PC-3 (cell line): ENCODE measurements around the gene ANKRD23. TPM values are rescaled to one million over a fixed set of nuclear protein-coding genes. Genes with fewer than 3 reads are reported as not detected.

Source experiments
- ATAC-seq: fragments of 200-7000 bp; cut with Tn5 transposase; 2 replicates; pipeline ENCODE4 v1.9.1; 2020; ENCODE audit warnings: mild to moderate bottlenecking, moderate library complexity
- BruUV-seq: library from RNA; stranded (reverse); fragments of 400-500 nt; replicated peaks from 2 replicates; lab custom pipeline; 2021; lab: Mats Ljungman, UMichigan
- CTCF ChIA-PET: fragments of 300-600 bp; sonication (Branson Sonifier 250); formaldehyde crosslinking; loops from one replicate; lab custom pipeline; 2022; ENCODE audit warnings: antibody characterized with exemption; lab: Charles Lee
- POLR2A ChIA-PET: fragments of 300-600 bp; sonication (Branson Sonifier 250); formaldehyde crosslinking; loops from one replicate; lab custom pipeline; 2022; ENCODE audit warnings: antibody characterized with exemption; ENCODE audit not compliant: unreplicated experiment; lab: Charles Lee
- DNase-seq: peaks from one replicate; pipeline ENCODE4 v3.0.0-alpha.2; 2015
- H2AFZ ChIP-seq: fragments of 300-600 bp; sonication (generic); 2 replicates; pipeline ENCODE4 v1.6.0; 2016; ENCODE audit warnings: antibody characterized with exemption, low read length
- H3F3A ChIP-seq: fragments of 300-600 bp; sonication (generic); one replicate; pipeline ENCODE4 v1.6.0; 2017; ENCODE audit warnings: antibody characterized with exemption, low read length, control low read depth, mild to moderate bottlenecking; ENCODE audit not compliant: unreplicated experiment
- H3K27ac ChIP-seq: fragments of 300-600 bp; sonication (generic); 2 replicates; pipeline ENCODE4 v1.5.1; 2016; ENCODE audit warnings: mild to moderate bottlenecking, low read length
- H3K27me3 ChIP-seq: fragments of 300-600 bp; sonication (generic); 2 replicates; pipeline ENCODE4 v1.6.1; 2016; ENCODE audit warnings: low read length, mixed read lengths
- H3K36me3 ChIP-seq: fragments of 300-600 bp; sonication (generic); 2 replicates; pipeline ENCODE4 v1.6.1; 2016; ENCODE audit warnings: low read depth, mixed run types, low read length, mixed read lengths
- H3K4me1 ChIP-seq: fragments of 300-600 bp; sonication (generic); 2 replicates; pipeline ENCODE4 v1.5.1; 2016; ENCODE audit warnings: low read length; ENCODE audit not compliant: insufficient read depth
- H3K4me2 ChIP-seq: fragments of 300-600 bp; sonication (generic); 2 replicates; pipeline ENCODE4 v1.6.0; 2016; ENCODE audit warnings: low read length
- H3K4me3 ChIP-seq: fragments of 300-600 bp; sonication (generic); 2 replicates; pipeline ENCODE4 v1.5.1; 2016; ENCODE audit warnings: mild to moderate bottlenecking, low read length, mixed read lengths
- H3K79me2 ChIP-seq: fragments of 300-600 bp; sonication (generic); 2 replicates; pipeline ENCODE4 v1.6.1; 2017; ENCODE audit warnings: low read length, mixed read lengths
- H3K9ac ChIP-seq: fragments of 300-600 bp; sonication (generic); 2 replicates; pipeline ENCODE4 v1.6.0; 2016; ENCODE audit warnings: mild to moderate bottlenecking, low read length
- H3K9me2 ChIP-seq: fragments of 300-600 bp; sonication (generic); replicated peaks from 2 replicates; pipeline ENCODE4 v1.6.1; 2016; ENCODE audit warnings: mixed run types, low read length, mixed read lengths
- H3K9me3 ChIP-seq: fragments of 300-600 bp; sonication (generic); 2 replicates; pipeline ENCODE4 v1.6.1; 2016; ENCODE audit warnings: low read length, mixed read lengths
- H4K20me1 ChIP-seq: fragments of 300-600 bp; sonication (generic); 2 replicates; pipeline ENCODE4 v1.6.1; 2016; ENCODE audit warnings: low read length, mixed read lengths
- CTCF ChIP-seq: fragments of 300-600 bp; sonication (generic); conservative IDR thresholded peaks from 2 replicates; pipeline ENCODE4 v1.5.1; 2017; ENCODE audit warnings: antibody characterized with exemption, low read depth, mild to moderate bottlenecking, low read length
- EZH2 ChIP-seq: fragments of 300-600 bp; sonication (generic); IDR thresholded peaks from one replicate; pipeline ENCODE4 v1.6.1; 2017; ENCODE audit warnings: antibody characterized with exemption, mild to moderate bottlenecking, low read length; ENCODE audit not compliant: unreplicated experiment
- EZH2phosphoT487 ChIP-seq: fragments of 300-600 bp; sonication (generic); IDR thresholded peaks from 2 replicates; pipeline ENCODE4 v1.6.1; 2018; ENCODE audit warnings: mild to moderate bottlenecking, antibody characterized with exemption, low read length, borderline replicate concordance
- intact Hi-C: fragments of 100-400 bp; cut with micrococcal nuclease; formaldehyde crosslinking; loops from 2 replicates; pipeline ENCODE4 v1.9.0; 2023
- total RNA-seq: library from RNA; depleted of rRNA; stranded (reverse); fragments of >200 nt; gene quantifications from 2 replicates; pipeline ENCODE4 v1.2.3, GENCODE V29; 2014

Gene ANKRD23
- total RNA-seq, 1 experiment from 2014 or later, result 8.2 TPM

- H3K27ac ChIP-seq, result no peak overlapping the region; the same call in 1 of the 2 replicates
- POLR2A ChIA-PET, result no interaction called here
- peak; percentile 48 for DNase-seq
These were observed 13.2 kb upstream of the ANKRD23 start for GRCh38 chr2:96856776-96857666.

DNA sequence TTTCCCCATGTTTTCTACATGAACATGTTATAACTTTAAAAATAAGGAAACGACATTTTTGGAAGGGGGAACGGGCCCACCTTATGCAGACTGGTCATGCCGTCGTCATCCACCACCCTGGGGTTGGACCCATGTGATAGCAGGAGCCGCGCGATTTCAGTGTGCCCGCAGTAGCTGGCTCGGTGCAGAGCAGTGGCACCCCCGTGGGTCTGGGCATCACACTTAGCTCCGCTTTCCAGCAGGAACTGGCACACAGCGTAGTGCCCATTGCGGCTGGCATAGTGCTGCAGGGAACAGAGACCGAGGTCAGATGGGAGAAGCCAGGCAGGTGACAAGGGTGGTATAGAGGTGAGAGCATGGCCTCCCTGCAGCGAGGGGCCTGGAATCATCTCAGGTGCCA is 9.5 kb upstream of the ANKRD23 start:
- no TSS peak for BruUV-seq
- H3K4me3 ChIP-seq, result no peak overlapping the region
- H3K27me3 ChIP-seq, result no peaks in the 10 kb centered on the region
- ATAC-seq, result no peak
- ChIA-PET POLR2A (no interaction called here), CTCF (no interaction called here)
- H3K9ac ChIP-seq, result no peak overlapping the region
- 0 out of 2 replicates have a peak, but pooled peaks cover 4% of the 10 kb centered on the region for H4K20me1 ChIP-seq
- H3K27ac ChIP-seq, result no peak overlapping the region
- intact Hi-C loops, result no loop called here
- H3F3A ChIP-seq, result no peaks in the 10 kb centered on the region
- H3K36me3 ChIP-seq, result peaks cover 7% of the 10 kb centered on the region; the same call in 1 of the 2 replicates
- no peaks in the 10 kb centered on the region for H3K9me2 ChIP-seq
- no peaks in the 10 kb centered on the region for H3K9me3 ChIP-seq
- no peak overlapping the region for H2AFZ ChIP-seq
- H3K4me1 ChIP-seq, result peaks cover 11% of the 10 kb centered on the region
- H3K4me2 ChIP-seq, result no peak overlapping the region
- H3K79me2 ChIP-seq, result peaks cover 36% of the 10 kb centered on the region
- no peak for DNase-seq
- TF ChIP-seq CTCF, result no peak
- no peak for TF ChIP-seq EZH2phosphoT487
- TF ChIP-seq EZH2, result no peak

More at GRCh38 chr2:96856776-96857666, 13.2 kb upstream of the ANKRD23 start:
- peaks cover 11% of the 10 kb centered on the region for H3K4me1 ChIP-seq
- peak overlapping the region; percentile 79 for H3K9ac ChIP-seq
- H3K9me3 ChIP-seq, result no peaks in the 10 kb centered on the region
- H4K20me1 ChIP-seq, result 0 out of 2 replicates have a peak, but pooled peaks cover 4% of the 10 kb centered on the region
- peaks cover 36% of the 10 kb centered on the region for H3K79me2 ChIP-seq
- H3K4me2 ChIP-seq, result peak overlapping the region; percentile 88
- H2AFZ ChIP-seq, result peak overlapping the region; percentile 77
- no peaks in the 10 kb centered on the region for H3K9me2 ChIP-seq
- intact Hi-C loops, result loop anchor here (5.0 kb wide), 2 partner anchors 60 to 95 kb away; partner anchors contain the start of gene CNNM4
- no peaks in the 10 kb centered on the region for H3K27me3 ChIP-seq
- BruUV-seq, result no TSS peak
- no peak for TF ChIP-seq EZH2
- TF ChIP-seq CTCF, result no peak
- TF ChIP-seq EZH2phosphoT487, result no peak
- no peaks in the 10 kb centered on the region; the same call in 1 of the 2 replicates for H3K36me3 ChIP-seq
- H3F3A ChIP-seq, result no peaks in the 10 kb centered on the region
- ATAC-seq, result peak; percentile 14
- CTCF ChIA-PET, result interaction anchor here (0.6 to 2.5 kb wide), 12 partner anchors 11 to 332 kb away, joined by 3 to 18 read pairs (median 5); partner anchors contain the start of gene ANKRD36
- H3K4me3 ChIP-seq, result peak overlapping the region; percentile 73

DNA sequence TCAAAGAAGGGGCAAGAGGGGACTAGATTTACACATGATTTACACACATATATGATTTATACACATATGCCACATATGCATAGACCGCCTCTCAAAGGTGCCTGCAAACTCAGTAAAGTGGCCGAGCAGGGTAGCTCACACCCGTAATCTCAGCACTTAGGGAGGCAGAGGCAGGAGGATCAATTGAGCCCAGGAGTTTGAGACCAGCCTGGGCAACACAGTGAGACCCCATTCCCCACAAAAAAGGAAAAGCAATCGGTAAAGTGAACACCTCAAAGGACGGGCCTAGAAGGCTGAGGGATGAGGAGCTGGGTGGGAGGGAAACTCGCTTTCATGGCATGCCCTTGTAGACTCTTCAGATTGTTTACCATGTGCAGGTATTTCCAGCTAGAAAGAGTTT is 8.8 kb upstream of the ANKRD23 start:
- Histone ChIP-seq H3K9ac (no peak overlapping the region), H3K27me3 (no peaks in the 10 kb centered on the region), H3K27ac (no peak overlapping the region), H3K79me2 (peaks cover 36% of the 10 kb centered on the region), H3K4me1 (peaks cover 11% of the 10 kb centered on the region), H3K9me2 (no peaks in the 10 kb centered on the region), H2AFZ (no peak overlapping the region), H3K4me2 (no peak overlapping the region), H3K36me3 (peaks cover 9% of the 10 kb centered on the region), H3K9me3 (no peaks in the 10 kb centered on the region), H3K4me3 (no peak overlapping the region), H4K20me1 (0 out of 2 replicates have a peak, but pooled peaks cover 4% of the 10 kb centered on the region), H3F3A (no peaks in the 10 kb centered on the region)
- TF ChIP-seq CTCF (no peak), EZH2phosphoT487 (no peak)
- BruUV-seq, result no TSS peak
- no peak for ATAC-seq
- no peak for DNase-seq
- CTCF ChIA-PET, result no interaction called here
- intact Hi-C loops, result no loop called here
- POLR2A ChIA-PET, result no interaction called here
